ENCODE measurements around the gene TMEM82. TPM values are rescaled to one million over a fixed set of nuclear protein-coding genes. Genes with fewer than 3 reads are reported as not detected.

The TMEM82 gene
- polyA plus RNA-seq, 1 donor (not counting 4 experiments of a cell fraction or from before 2014, with no cell fraction given) = not detected

DNA sequence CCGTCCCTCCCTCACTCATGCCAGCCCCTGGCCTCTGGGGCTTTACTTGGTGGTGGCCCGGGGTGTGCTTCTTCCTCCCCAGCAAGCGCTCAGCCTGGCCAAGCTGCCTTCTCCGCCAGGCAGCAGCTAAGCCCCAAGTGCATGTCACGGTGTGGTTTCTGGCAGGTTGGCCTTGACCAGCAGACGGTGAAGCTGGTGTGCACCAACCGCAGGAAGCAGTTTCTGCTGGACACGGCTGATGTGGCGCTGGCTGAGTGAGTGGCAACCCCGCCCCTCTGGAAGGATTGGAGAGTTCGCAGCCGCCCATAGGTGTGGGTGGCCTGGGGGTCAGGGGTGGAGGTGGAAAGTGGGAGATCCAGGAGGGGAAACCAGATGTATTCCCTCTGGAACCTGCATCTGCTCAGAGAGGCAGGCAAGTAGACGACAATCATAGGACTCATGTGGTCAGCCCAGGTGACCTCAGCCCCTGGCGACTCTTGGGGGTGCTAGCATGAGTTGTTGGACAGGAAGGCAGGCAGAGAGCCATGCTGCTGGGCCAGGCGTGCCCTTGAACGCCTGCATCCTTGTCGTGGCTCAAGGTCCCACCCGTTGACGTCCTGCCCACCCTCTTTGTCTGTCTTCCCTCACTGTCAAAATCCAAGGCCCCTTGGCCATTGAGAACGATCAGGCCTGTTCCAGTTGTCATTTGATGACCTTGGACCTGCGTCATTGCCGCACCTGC, 13.2 kb upstream of the TMEM82 start:
- DNase-seq (ENCODE audit: low read depth, low spot score) (no peak), FAIRE-seq (no peak)
- Histone ChIP-seq H3K27me3 (ENCODE audit: control insufficient read depth, extremely low read depth, insufficient read depth, low read length) (no peaks in the 10 kb centered on the region), H3K4me2 (ENCODE audit: control insufficient read depth, extremely low read depth, insufficient read depth, low read depth, low read length) (no peak overlapping the region), H3K9me1 (ENCODE audit: control insufficient read depth, extremely low read depth, insufficient read depth, low read length) (no peaks in the 10 kb centered on the region), H2AFZ (ENCODE audit: control insufficient read depth, low read length) (no peak overlapping the region), H3K9me3 (ENCODE audit: control insufficient read depth, low read depth, low read length) (no peaks in the 10 kb centered on the region), H3K4me1 (ENCODE audit: control insufficient read depth, extremely low read depth, insufficient read depth, low read length) (no peaks in the 10 kb centered on the region), H3K4me3 (ENCODE audit: control insufficient read depth in 2 of 3, extremely low read depth in 1 of 3, insufficient read depth in 2 of 3, low read depth in 1 of 3, low read length in 3 of 3) (no peak overlapping the region), H3K9ac (ENCODE audit: control insufficient read depth, extremely low read depth, insufficient read depth, low read length) (no peak overlapping the region), H4K20me1 (ENCODE audit: control insufficient read depth, extremely low read depth, insufficient read depth, low read length) (no peaks in the 10 kb centered on the region), H3K27ac (ENCODE audit: control insufficient read depth, insufficient read depth, low read length) (no peak overlapping the region), H3K79me2 (ENCODE audit: control insufficient read depth, insufficient read depth, low read length) (no peaks in the 10 kb centered on the region), H3K36me3 (ENCODE audit: control insufficient read depth in 2 of 2, extremely low read depth in 1 of 2, insufficient read depth in 2 of 2, low read length in 2 of 2) (peaks cover 46 to 58% of the 10 kb centered on the region in 2 experiments)
- dilution Hi-C loops (cut with MboI; ENCODE audit: extremely low pct_ligation_motif_present, low sequenced_read_pairs) = no loop called here
- TF ChIP-seq EZH2 (IDR thresholded peaks at IDR 0.05; ENCODE audit: low read length) (no peak), CTCF (optimal IDR thresholded peaks at IDR 0.05 in 1 of 3, IDR thresholded peaks at IDR 0.05 in 1 of 3, conservative IDR thresholded peaks at IDR 0.05 in 1 of 3; ENCODE audit: extremely low read depth in 1 of 3, insufficient read depth in 2 of 3, low read length in 3 of 3) (no peak)

GRCh38 chr1:15730423-15730822, 11.9 kb upstream of the TMEM82 start:
- Histone ChIP-seq H2AFZ (ENCODE audit: control insufficient read depth, low read length) (no peak overlapping the region), H3K36me3 (ENCODE audit: control insufficient read depth in 2 of 2, extremely low read depth in 1 of 2, insufficient read depth in 2 of 2, low read length in 2 of 2) (peaks cover 49 to 58% of the 10 kb centered on the region in 2 experiments)
- TF ChIP-seq CTCF (optimal IDR thresholded peaks at IDR 0.05 in 1 of 3, IDR thresholded peaks at IDR 0.05 in 1 of 3, conservative IDR thresholded peaks at IDR 0.05 in 1 of 3; ENCODE audit: extremely low read depth in 1 of 3, insufficient read depth in 2 of 3, low read length in 3 of 3) (no peak), EZH2 (IDR thresholded peaks at IDR 0.05; ENCODE audit: low read length) (no peak)

More at GRCh38 chr1:15730423-15730822, 11.9 kb upstream of the TMEM82 start:
- Histone ChIP-seq H3K27me3 (ENCODE audit: control insufficient read depth, extremely low read depth, insufficient read depth, low read length) (no peaks in the 10 kb centered on the region), H3K9me1 (ENCODE audit: control insufficient read depth, extremely low read depth, insufficient read depth, low read length) (no peaks in the 10 kb centered on the region), H3K4me1 (ENCODE audit: control insufficient read depth, extremely low read depth, insufficient read depth, low read length) (peaks cover 4% of the 10 kb centered on the region), H4K20me1 (ENCODE audit: control insufficient read depth, extremely low read depth, insufficient read depth, low read length) (no peaks in the 10 kb centered on the region), H3K9me3 (ENCODE audit: control insufficient read depth, low read depth, low read length) (no peaks in the 10 kb centered on the region), H3K9ac (ENCODE audit: control insufficient read depth, extremely low read depth, insufficient read depth, low read length) (no peak overlapping the region), H3K4me3 (ENCODE audit: control insufficient read depth in 2 of 3, extremely low read depth in 1 of 3, insufficient read depth in 2 of 3, low read depth in 1 of 3, low read length in 3 of 3) (no peak overlapping the region), H3K4me2 (ENCODE audit: control insufficient read depth, extremely low read depth, insufficient read depth, low read depth, low read length) (no peak overlapping the region), H3K79me2 (ENCODE audit: control insufficient read depth, insufficient read depth, low read length) (no peaks in the 10 kb centered on the region), H3K27ac (ENCODE audit: control insufficient read depth, insufficient read depth, low read length) (no peak overlapping the region)
- no peak for FAIRE-seq
- DNase-seq (ENCODE audit: low read depth, low spot score) = no peak
- dilution Hi-C loops (cut with MboI; ENCODE audit: extremely low pct_ligation_motif_present, low sequenced_read_pairs) = no loop called here

Measured in keratinocyte (primary cell).